ENCODE data around the gene PPP1R1B.

PPP1R1B gene

DNA sequence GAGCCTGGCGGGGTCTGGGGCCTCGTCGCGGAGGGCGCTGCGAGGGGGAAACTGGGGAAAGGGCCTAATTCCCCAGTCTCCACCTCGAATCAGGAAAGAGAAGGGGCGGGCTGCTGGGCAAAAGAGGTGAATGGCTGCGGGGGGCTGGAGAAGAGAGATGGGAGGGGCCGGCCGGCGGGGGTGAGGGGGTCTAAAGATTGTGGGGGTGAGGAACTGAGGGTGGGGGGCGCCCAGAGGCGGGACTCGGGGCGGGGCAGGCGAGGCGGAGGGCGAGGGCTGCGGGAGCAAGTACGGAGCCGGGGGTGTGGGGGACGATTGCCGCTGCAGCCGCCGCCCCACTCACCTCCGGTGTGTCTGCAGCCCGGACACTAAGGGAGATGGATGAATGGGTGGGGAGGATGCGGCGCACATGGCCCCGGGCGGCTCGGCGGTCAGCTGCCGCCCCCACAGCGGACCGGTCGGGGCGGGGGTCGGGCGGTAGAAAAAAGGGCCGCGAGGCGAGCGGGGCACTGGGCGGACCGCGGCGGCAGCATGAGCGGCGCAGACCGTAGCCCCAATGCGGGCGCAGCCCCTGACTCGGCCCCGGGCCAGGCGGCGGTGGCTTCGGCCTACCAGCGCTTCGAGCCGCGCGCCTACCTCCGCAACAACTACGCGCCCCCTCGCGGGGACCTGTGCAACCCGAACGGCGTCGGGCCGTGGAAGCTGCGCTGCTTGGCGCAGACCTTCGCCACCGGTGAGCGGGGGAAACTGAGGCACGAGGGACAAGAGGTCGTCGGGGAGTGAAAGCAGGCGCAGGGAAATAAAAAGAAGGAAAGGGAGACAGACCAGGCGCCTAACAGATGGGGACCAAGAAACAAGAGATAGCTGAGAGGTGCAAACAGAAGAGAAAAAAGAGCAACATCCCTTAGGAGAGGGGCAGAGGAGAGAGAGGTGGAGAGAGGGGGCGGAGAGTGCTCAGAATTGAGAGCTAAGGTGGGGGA is 41.5 kb downstream of the PPP1R1B start, which contains the start of gene PNMT:
Gene PNMT, plus strand, starts transcription at position 509 of the 980 bp plus-strand sequence. Its CDS starts 23 bp downstream, at position 532.
- DNase-seq (ENCODE audit: low read depth in 2 of 2), result peak; percentile 41 to 69

DNA sequence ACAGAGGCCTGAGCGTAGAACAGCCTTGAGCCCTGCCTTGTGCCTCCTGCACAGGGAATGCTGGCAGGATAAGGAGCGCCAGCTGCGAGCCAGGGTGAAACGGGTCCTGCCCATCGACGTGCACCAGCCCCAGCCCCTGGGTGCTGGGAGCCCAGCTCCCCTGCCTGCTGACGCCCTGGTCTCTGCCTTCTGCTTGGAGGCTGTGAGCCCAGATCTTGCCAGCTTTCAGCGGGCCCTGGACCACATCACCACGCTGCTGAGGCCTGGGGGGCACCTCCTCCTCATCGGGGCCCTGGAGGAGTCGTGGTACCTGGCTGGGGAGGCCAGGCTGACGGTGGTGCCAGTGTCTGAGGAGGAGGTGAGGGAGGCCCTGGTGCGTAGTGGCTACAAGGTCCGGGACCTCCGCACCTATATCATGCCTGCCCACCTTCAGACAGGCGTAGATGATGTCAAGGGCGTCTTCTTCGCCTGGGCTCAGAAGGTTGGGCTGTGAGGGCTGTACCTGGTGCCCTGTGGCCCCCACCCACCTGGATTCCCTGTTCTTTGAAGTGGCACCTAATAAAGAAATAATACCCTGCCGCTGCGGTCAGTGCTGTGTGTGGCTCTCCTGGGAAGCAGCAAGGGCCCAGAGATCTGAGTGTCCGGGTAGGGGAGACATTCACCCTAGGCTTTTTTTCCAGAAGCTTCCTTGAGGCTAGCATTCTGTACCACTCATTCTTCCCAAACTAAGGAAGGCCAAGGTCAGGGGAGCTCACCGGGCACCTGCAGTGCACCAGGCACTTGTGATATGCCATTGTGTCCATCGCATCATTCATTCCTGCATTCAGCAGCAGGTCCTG is 43.4 kb downstream of the PPP1R1B start:
- no peak for DNase-seq (ENCODE audit: low read depth in 2 of 2)

DNA sequence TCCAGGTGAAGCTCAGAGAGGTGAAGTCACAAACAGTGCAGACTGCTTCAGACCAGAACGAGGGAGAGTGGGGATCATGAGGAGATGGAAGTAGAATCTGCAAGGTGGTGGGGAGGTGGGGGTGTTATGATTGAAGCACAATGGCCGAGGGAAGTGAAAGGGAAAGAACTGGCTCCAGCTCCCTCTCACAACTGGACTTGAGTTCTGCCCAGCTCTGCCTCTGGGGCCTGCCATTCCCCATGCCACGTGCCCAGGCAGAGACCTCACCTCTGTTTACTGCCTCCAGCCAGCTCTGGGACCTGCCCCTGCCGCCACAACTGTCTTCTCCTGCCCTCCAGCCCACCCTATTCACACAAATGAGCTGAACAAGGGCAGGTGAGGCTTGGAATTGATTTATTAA is 44.0 kb downstream of the PPP1R1B start:
- no peak for DNase-seq (ENCODE audit: low read depth in 2 of 2)

DNA sequence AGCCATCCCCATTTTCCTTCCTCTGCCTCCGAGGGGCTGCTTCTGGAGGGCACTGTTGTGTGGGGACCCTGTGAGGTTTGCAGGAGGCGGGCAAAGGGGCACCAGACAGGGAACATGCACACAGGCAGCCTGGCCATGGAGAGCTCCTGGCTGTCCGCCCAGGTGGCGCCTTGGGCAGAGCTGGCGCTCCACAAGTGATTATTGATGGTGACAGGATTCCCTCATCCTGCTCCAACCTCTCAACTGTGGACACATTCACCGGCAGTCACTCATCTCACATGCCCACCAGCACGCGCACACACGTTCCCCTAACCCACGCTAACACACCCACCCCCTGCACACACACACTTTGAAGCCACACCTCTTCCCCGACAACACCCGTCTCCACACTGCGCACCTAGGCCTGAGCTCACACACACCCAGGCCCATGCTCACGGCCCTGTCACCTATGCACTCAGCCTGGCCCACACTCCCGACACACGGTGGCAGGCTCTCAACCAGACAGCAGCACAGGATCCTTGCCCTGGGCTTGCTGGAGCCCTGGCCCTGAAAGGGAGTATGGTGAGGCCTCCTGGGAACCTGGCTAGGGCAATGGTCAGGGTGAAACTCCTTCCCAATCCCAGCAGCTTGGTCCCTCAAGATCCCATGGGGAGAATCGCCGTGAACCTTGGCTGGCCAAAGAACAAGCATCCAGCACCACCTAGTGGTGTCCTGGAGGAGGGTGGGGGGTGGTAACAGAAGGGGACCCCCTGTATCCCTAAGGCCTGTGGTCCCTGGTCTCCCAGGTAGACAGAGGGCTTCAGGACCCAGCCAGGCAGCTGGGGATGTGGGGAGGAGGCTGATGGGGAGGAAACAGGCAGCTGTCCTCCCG is 45.1 kb downstream of the PPP1R1B start:
- DNase-seq (ENCODE audit: low read depth in 2 of 2), result no peak

DNA sequence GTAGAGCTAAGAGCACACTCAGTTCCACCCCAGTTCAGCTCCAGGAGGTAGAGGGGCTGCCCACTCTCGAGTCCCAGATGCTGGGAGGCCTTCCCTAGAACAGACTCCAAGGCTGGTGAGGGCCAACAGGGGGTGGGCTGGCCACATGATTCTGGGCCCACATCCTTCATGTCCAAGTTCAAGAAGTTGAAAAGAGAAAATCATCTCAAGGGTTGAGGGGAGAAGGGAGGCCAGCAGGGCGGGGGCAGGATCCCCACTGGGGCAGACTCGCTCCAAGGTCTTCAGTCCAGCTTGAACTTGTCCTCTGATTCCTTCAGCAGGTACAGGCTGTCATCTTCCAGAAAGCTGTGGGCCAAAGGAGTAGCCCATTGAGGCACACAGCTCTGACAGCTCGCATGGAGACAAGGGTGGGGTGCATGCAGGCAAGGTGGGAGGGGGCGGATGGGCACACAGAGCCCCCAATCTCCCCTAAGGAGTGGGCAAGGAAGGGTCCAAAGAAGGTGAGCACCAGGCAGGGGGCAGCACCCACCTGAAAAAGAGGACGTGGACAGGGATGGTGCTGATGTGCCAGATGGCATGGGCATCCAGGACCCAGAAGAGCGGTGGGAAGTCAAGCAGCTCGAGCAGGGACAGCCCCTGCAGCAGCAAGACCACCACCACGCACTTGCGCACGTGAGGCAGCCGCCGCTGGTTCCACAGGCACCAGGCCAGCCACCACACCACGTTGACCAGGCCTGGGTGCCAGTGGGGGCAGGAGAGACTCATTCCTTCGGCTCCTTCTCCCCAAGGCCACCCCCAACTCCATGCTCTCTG is 46.0 kb downstream of the PPP1R1B start:
- no peak for DNase-seq (ENCODE audit: low read depth in 2 of 2)

DNA sequence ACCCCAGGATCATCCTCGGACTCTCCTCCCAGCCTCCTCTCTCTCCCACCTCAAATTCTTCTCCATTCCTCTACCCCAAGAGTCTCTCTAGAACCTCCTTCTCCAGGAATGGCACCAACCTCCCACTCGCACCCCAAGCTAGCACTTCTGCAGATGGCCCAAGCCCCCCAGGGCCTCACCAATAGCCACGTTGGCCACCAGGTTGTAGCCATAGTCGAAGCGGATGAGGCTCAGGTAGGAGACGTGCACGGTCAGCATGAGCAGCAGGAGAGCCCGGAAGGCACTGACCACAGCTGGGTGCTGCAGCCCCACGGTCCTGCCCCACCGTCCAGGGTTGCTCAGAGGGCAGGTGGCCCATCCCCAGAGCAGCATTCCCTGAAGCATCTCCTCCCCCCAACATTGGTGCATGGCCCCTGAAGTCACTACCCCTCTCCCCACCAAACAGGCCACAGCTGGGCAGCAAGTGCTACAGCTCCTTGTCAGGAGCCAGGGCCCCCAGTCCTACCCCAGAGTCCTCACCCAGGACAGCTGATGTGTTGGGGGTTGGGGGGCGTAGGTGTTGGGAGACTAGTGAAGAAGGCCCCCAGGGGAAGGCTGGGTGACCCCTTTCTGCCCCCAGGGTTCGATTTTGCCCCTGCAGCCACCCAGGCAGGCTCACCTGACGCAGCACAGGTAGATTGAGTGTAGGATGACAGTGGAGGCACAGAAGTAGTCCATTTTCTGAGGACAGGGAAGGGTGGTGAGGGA is 46.8 kb downstream of the PPP1R1B start:
- DNase-seq (ENCODE audit: low read depth in 2 of 2), result no peak

DNA sequence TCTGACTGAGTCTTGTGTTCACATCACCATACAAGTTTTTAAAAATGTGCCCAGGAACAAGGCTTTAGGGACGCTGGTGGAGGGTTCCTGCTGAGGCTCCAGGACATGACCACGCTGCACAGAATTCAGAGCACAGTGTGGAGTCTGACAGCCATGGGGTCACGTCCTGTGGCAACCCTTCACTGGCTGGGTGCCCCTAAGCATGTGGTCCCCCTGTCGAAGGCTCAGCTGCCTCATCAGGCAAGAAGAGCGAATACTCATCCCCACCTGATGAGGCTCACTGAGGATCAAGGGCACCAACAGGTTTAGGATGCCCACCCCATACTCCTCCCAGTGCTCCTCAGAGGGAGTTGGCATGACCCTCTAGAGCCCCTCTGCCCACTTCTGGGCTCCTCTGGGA is 47.4 kb downstream of the PPP1R1B start:
- DNase-seq (ENCODE audit: low read depth in 2 of 2), result no peak

DNA sequence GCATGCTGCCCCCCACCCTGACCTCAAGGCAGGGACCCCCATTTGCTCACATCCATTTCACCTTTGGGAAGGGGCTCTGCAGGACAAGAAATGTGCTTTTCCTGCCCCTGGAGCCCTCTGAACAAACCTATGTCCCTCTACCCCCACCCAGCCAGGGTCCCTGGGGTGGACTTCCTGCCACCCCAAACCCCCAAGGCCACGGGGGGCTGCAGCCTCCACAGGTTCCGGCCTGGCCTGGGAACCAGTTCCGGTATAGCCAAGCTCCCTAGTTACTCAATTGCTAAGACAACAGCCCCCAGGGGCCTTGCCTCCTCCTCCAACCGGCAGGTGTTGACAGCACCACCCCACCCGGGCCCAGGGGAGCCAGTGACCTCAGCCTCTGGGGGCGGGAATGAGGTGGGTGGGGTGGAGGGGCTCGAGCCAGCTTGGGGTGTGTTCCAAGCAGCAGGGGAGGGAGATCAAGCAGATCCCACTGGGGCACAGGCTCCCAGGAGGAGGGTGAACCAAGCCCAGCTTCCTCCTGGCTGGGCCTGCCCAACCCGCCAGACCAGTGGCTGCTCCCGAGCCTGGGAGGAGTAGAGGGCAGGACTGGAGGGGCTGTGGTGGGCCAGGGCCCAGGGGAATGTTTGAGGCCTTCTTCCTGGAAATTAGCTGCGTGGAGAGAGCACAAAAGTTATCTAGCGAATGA is 48.1 kb downstream of the PPP1R1B start:
- no peak for DNase-seq (ENCODE audit: low read depth in 2 of 2)

DNA sequence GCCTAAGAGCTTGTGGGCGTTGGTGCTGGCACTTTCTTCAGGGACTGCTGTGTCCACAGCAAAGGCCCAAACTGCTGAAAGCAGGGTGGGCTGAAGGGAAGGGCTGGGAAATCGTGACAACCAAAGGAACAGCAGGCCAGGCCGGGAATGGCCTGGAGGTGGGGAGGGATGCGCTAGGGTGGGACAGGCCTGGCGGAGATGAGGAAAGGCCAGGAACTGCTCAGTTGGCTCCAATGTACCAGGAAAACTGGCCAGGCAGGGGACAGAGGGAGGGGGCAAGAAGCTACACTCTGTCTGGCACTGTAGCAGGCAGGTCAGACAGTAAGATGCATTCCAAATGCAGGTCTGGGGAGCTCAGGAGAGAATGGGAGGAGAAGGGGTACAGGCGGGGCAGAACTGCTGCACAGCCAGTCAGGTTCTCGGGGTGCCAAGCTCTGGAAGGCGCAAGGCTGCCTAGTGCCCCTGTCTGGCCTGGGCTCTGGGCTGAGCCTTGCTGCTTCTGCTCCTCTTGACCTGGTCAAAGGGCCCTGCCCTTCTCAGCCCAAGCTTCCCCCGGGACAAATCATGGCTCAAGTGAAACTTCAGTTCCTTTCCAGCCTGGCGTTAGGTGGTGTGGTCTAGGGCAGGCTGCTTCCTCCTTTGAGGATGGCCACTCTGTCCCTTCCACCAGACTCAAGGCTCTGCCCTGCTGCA is 48.8 kb downstream of the PPP1R1B start:
- no peak for DNase-seq (ENCODE audit: low read depth in 2 of 2)

DNA sequence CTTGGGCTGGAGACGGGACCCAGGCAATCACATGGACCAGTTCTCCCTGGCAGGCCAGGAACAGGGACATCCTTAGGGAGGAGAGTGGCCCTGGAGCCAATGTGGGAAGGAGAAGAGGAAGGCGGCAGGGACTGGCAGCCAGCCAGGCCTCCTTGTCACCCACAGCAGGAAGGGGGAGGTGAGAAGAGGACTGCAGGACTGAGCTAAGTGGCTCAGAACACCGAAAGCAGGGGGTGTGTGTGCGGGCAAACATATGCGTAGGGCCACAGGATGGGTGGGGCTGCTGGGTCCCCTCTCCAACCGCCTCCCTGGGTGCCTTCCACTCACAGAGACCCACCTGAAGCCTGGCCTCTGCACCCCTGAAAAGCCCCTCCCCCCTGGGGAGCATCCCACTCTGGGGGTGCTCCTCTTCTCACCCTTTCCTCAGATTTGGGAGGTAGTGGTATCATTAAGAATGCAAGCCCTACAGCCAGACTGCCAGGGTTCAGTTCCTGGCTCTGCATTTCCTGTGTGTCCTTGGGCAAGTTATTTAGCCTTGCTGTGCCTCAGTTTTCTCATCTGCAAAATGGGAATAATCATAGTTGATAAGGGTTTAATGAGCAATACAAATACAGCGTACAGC is 49.6 kb downstream of the PPP1R1B start:
- DNase-seq (ENCODE audit: low read depth in 2 of 2), result no peak

DNA sequence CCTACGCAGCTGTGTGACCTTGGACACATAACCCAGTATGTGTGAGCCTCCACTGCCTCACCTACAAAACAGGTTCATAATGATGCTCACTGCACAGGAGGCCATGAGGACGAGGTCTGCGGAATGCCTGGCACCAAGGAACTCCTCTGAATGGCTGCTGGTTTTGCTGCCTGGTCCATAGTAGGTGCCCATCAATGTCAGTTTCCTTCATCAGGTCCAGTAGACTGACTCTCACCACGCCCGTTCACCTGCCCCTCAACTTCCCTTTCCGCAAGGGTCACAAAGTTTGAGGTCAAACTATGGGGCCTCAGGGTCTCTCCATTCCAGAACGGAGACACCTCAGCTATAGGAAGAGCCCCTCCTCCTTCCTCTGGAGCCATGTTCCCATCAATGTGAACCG is 50.3 kb downstream of the PPP1R1B start:
- DNase-seq (ENCODE audit: low read depth in 2 of 2), result no peak

DNA sequence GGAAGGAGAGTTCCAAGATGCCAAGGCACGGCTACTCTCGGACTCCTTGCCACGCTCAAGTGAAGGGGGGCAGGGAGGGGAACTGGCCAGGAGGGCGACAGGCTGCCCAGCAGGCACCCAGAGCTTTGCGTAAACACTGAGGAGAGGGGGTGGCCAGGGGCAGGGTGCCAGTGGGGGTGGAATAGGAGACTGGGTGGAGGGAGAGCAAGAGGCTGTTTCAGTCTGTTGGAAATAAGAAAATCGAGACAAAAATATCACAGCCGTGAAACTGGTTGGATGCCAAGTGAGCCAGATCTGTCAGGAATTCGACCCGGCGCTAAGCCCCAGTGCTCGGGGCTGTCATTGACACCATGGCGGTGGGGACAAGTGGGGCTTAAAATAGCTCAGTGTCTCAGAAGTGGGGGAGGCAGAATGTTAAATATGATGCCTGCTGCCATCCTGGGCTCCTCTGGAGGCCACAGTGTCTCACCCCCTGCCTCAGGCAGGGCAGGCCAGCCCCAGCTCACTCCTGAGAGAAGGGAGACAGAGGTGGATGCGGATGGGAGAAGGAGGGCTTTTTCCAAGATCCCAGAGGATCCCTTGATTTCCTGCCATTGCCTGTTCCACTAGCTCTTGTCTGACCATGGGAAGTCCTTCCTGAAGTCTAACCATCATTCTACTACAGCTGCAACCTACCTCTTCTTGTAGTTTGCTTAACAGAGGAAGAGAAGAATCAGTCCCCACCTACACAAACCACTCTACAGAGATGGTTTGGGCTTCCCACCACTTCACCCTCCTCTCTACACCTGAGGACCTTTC is 51.0 kb downstream of the PPP1R1B start:
- DNase-seq (ENCODE audit: low read depth in 2 of 2), result no peak

DNA sequence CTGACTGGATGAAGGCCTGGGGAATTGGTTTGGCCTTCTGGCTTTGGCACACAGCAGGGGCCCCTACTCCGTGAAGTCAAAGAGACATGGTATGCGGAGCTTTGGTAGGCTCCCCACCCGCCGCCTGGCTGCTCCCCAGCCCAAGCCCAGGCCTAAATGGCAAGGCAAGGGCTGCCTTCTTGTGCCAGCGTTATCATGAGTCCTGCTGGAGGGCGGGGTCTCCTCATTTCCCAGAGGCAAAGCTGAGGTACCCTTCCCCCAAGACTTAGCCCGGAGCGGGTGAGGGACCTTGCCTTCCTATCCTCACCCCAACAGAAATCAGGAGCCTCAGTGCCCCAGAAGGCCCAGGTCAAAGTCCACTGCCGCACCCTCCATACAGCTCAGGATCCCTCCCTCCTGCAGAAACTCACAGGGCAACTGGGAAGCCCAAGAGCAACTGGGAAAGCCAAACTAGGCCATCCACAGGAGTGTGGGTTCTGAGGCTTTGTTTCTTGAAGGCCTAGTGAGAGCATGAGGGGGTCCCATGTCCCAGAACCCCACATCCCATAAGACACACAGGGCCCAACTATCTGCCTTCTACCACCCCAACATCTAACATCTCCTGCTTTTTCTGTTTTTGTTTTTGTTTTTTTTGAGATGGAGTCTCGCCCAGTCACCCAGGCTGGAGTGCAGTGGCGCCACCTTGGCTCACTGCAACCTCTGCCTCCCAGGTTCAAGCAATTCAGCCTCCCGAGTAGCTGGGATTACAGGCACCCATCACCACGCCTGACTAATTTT is 51.8 kb downstream of the PPP1R1B start:
- no peak for DNase-seq (ENCODE audit: low read depth in 2 of 2)

DNA sequence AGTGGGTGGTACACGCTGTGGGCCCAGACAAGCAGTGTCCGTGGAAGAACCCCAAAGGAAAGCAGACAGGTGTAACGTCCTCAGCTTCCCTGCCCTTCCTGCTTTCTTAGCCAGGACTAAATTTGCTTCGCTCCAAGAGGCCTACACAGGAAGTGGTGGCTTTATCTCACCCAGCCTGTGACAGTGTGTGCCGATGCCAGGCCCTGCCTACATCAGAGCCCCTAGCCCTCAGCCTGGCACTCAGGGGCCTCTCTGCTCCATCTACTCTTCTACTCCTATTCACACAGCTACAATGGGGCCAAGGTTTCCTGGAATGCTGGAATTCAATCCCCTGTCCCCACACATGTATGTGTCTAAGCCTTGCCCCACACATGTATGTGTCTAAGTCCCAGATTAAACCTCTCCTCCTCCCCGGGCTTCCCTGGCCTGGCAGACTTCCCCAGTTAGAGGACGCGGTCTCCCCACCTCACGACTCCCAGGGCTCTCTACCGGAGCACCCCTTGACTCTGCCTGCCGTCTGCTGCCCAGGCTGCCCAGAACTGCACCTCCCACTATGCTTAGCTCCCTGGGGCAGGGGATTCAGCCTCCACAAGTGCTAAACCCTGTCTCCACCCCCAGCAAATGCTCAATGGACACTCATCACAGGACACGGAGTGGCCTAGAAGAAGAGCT is 52.9 kb downstream of the PPP1R1B start:
- DNase-seq (ENCODE audit: low read depth in 2 of 2), result no peak

DNA sequence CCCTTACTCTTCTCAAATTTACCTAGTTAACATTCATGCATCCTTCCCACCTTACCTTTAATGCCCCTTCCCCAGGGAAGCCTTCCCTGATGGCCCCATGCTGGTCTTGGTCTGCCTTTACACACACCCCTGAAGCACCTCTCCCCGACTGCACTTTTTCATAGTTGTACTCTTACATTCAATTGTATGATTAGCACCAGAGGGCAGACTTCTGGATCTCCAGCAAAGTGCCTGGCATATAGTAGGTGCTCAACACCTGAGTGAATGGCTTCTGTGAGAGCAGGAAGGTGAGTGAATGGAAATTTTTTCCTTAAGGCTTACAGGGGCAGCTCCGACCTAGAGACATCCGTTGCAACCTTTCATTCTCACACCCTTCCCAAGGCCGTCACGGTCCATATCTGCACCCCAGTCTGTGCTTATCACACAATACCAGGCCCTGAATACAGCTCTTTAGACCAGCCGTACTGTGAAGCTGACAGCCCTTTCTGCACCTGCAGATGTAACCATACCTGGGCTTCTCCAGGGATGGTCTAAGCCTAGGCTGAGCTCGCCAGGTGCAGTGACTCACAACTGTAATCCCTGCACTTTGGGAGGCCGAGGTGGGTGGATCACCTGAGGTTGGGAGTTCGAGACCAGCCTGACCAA is 56.7 kb downstream of the PPP1R1B start:
- no peak for DNase-seq (ENCODE audit: low read depth in 2 of 2)

Measured in activated CD4-positive, alpha-beta T cell treated with anti-CD3 and anti-CD28 coated beads for 24 hours (primary cell).